Small intestine (tissue), 7 donors: ENCODE measurements around the gene SSTR3. TPM values are rescaled to one million over a fixed set of nuclear protein-coding genes. Genes with fewer than 3 reads are reported as not detected.
A peak's percentile ranks its signal among the peaks of the same experiment; 100 is the strongest.
"Not testable (repeated sequence)": the region's sequence is repeated elsewhere in the genome, so short reads cannot be mapped to it uniquely, and the experiment has no call there.

Experiments
- DNase-seq, 2 donors: peaks; one replicate each; pipeline versions ENCODE4 v3.0.0 to v3.0.0-alpha.2; 2013
- FAIRE-seq: peaks from 2 replicates; lab custom pipeline; 2012; peaks lifted over from hg19 to GRCh38; lab: Jason Lieb, UNC
- H3K27ac ChIP-seq, 3 donors: one replicate each; pipeline ENCODE4 v1.5.1; 2013; ENCODE audit warnings: low read length in 2 of 3, mild to moderate bottlenecking in 2 of 3, control low read depth in 1 of 3, inconsistent platforms in 1 of 3, low read depth in 1 of 3, moderate library complexity in 1 of 3
- H3K27me3 ChIP-seq, 3 donors: one replicate each; pipeline ENCODE4 v1.6.1; 2013; ENCODE audit warnings: low read length in 3 of 3, inconsistent platforms in 1 of 3; ENCODE audit not compliant: control insufficient read depth in 3 of 3, insufficient read depth in 3 of 3
- H3K36me3 ChIP-seq, 3 donors: one replicate each; pipeline ENCODE4 v1.6.1; 2013; ENCODE audit warnings: low read length in 3 of 3, inconsistent platforms in 1 of 3, low read depth in 1 of 3, mild to moderate bottlenecking in 1 of 3, moderate library complexity in 1 of 3; ENCODE audit not compliant: control insufficient read depth in 3 of 3, insufficient read depth in 2 of 3
- H3K4me1 ChIP-seq, 3 donors: one replicate each; pipeline ENCODE4 v1.6.1; 2013; ENCODE audit warnings: low read length in 2 of 3, inconsistent platforms in 1 of 3, low read depth in 1 of 3, mild to moderate bottlenecking in 1 of 3, moderate library complexity in 1 of 3; ENCODE audit not compliant: control insufficient read depth in 3 of 3, insufficient read depth in 2 of 3
- H3K4me3 ChIP-seq, 3 donors: one replicate each; pipeline ENCODE4 v1.5.1; 2013; ENCODE audit warnings: low read length in 3 of 3, control low read depth in 1 of 3, inconsistent platforms in 1 of 3, low read depth in 1 of 3, mild to moderate bottlenecking in 1 of 3, moderate library complexity in 1 of 3
- H3K9me3 ChIP-seq, 2 donors: one replicate each; pipeline ENCODE4 v1.6.1; 2013; ENCODE audit warnings: low read depth in 1 of 2, low read length in 1 of 2; ENCODE audit not compliant: control insufficient read depth in 2 of 2, insufficient read depth in 1 of 2
- WGBS, 3 donors: extraction: QIAGEN DNeasy Blood & Tissue Kit; methylation state at CpG; one replicate each; pipeline ENCODE4 v1.1.7; 2013; 5-methylcytosine and 5-hydroxymethylcytosine counted together
- polyA plus RNA-seq, 4 donors: library from polyadenylated mRNA; stranded (reverse) in 3 of 4; unstranded in 1 of 4; fragments of 200-250 nt in 3 of 4; fragments of 120-200 nt in 1 of 4; gene quantifications; one replicate each; pipeline versions ENCODE4 v1.2.1 to v1.2.3, GENCODE V29; 2013
- donor health status: healthy with polysubstance abuse.
- donor health status: control.
- donor health status: control.
- donor health status: Bipolar disorder and iron deficiency.
- donor health status: healthy.

Gene SSTR3
- polyA plus RNA-seq, 4 donors: 0.09 to 0.49 TPM; not detected in 2

DNA sequence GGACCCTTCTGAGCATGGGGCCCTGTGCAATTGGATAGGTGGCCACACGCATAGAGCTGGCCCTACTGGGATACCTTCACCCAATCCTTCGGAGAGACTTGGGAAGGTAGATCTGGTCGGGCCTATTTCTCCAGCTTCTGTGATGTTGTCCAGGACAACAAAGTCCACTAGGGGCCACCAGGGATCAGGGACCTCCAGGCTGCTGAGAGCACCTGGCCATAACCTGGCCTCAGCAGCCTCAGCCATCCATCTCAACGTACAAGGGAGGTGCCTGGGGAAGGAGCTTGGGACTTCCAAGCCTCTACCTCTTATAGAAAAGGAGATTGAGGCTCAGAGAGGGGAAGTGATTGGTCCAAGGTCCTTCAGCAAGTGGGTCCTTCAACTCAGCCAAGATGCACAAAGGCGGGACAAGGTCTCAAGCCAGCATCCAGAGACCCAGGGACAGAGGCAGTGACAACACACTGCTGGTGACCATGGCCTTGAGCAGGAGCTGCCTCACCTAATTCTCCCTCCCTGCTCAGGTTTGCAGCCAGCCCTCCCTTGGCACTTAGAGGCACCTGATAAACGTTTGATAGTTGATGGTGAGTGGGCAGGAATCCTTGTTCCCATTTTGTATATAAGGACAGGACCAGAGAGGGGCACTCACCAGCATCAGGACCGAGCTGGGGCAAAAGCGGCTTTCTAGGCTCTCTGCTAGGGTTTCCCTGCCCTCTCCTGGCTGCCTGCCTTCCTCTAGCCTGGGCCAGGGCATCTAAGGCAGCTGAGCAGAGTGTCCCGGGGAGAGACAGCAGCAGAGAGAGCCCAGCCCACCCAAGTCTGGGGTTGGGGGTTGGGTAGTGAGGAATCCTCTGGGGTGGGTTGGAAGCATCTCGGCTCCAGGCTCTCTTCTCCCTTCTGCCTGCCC lies 27.3 kb upstream of the SSTR3 start:
- Histone ChIP-seq H3K27ac (no peak overlapping the region), H3K27me3 (no peaks in the 10 kb centered on the region), H3K36me3 (peaks cover 0 to 23% (median 0%) of the 10 kb centered on the region in 3 donors), H3K4me1 (peaks cover 0 to 5% (median 3%) of the 10 kb centered on the region in 3 donors), H3K9me3 (no peaks in the 10 kb centered on the region), H3K4me3 (no peak overlapping the region)
- 68 to 71% (median 68%) methylated on average over 10 of the region's 10 CpGs for WGBS, 3 donors
- DNase-seq: no peak
- no peak for FAIRE-seq

DNA sequence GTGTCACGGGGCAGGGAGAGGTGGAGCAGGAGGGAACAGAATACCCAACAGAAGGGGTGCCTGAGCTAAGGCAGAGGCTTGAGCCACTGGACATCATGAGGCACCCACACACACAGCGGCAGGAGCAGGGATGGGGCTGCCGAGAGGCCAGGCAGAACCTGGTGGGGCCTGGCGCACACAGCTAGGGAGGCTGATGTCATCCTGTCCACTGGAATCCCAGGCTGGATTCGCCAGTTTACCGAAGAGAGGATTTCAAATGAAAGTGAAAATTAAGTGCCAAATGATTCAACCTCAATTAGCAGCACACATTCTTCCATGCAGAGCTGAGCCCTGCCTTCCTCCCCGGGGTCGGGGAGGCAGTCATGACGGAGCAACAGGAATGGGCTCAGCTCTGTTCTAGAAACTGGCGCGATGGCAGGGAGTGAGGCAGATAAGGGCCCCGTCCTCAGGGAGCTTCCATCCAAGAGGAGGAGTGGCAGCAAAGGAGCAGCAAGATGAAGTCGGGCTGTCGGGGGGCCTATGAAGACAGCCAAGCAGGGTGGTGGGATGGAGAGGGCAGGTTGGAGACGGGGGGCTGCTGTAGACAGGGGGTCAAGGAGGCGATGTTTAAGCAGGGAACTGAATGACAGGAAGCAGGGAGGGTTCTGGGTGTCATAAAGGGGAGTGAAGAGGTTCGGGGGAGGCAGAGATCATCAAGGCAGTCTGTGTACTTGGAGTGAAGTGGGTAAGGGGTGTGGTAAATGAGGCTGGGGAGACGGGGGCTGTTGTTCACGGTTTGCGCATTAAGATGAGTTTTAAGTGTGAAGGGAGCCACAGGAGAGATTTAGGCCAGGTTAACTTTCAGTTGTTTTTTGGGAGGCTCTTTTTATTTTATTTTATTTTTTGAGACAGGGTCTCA lies 25.3 kb upstream of the SSTR3 start:
- no peaks in the 10 kb centered on the region for H3K9me3 ChIP-seq
- peak overlapping the region in 1 of 3 donors; percentile 36 for H3K27ac ChIP-seq
- no peak for FAIRE-seq
- H3K4me3 ChIP-seq: no peak overlapping the region
- H3K27me3 ChIP-seq: no peaks in the 10 kb centered on the region
- peaks cover 0 to 26% (median 0%) of the 10 kb centered on the region in 3 donors for H3K36me3 ChIP-seq
- peaks cover 0 to 3% (median 0%) of the 10 kb centered on the region in 3 donors for H3K4me1 ChIP-seq
- no peak for DNase-seq
- WGBS, 3 donors: 66 to 74% (median 67%) methylated on average over 20 of the region's 20 CpGs

DNA sequence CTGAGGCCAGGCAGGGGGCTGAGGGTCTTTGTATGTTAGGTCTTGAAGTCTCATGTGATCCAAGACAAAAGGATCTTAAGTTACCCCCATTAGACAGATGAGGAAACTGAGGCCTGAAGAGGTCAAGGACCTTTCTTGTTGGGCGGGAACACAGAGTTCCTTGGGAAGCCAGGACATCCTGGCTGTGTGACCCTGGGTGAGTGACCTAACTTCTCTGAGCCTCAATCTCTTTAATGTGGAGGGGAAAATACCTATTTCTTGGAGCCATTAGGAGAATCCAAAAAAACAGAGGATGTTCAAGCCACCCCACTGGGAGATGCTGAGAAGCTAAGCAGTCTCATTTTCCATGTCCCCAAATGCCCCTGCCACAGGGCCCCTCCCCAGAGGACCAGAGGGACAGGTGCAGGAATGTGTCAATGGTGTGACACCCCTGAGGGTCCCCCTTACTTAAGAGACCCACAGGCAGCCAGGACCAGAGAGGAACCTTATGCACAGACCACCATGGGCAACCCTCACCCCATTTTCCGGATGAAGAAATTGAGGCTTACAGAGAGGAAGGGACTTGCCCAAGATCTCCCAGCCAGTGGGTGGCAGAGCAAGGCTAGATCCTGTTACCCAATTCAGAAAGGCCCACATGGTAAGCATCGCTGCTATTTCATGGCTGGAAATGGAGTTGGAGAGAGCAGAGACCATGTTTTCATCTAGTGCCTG lies 23.8 kb upstream of the SSTR3 start:
- Histone ChIP-seq H3K27me3 (no peaks in the 10 kb centered on the region), H3K36me3 (peaks cover 0 to 28% (median 0%) of the 10 kb centered on the region in 3 donors), H3K4me3 (no peak overlapping the region), H3K27ac (peak overlapping the region in 1 of 3 donors; percentile 4), H3K9me3 (no peaks in the 10 kb centered on the region), H3K4me1 (no peaks in the 10 kb centered on the region)
- WGBS, 3 donors: 89 to 92% (median 91%) methylated on average over 3 of the region's 3 CpGs
- no peak for FAIRE-seq
- DNase-seq: no peak

DNA sequence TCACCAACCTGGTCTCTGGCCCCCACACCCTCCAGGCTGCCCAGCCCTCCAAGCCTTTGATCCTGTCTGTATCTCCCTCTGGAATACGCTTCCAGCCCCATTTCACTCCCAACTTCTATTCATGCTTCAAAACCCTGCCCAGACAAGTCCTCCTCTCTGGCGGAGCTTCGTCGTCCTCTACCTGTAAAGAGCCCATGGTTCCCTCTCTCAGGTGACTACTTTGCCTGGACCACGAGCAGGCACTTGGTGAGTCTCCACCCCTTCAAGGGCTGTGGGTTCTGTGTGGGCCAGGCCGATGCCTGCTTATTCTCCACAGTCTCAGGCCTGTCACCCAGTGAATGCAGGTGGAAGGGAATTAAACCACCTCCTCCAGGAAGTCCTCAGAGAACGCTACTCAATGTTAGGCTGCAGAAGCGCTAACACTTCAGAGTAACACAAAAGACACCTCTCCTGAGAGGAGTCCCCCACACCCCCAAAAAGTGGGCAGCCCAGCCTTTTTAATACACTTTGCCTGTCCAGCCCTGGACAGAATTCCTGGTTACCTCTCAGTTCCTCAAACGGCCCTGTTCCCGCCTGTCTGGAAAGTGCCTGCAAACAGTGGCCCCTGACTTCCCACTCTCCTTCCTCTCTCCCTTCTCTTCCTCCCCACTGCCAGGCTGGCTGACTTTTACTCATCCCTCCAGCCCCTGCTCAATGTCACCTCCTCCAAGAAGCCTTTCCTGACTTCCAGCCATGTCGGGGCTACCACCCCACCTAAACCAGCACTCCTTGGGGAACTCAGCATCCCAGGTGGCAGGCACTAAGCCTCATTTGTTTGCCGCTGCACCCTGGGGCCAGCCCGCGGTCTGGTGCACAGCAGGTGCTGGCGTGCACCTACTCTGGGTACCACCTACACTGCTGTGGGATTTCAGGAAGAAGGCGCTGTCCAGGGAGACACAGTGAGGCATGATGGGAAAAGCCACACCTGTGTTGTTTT lies 22.7 kb upstream of the SSTR3 start:
- WGBS, 3 donors: 77 to 79% (median 78%) methylated on average over 16 of the region's 16 CpGs
- Histone ChIP-seq H3K4me3 (no peak overlapping the region), H3K27ac (peak overlapping the region in 1 of 3 donors; percentile 12), H3K27me3 (no peaks in the 10 kb centered on the region), H3K4me1 (no peaks in the 10 kb centered on the region), H3K36me3 (peaks cover 0 to 22% (median 0%) of the 10 kb centered on the region in 3 donors), H3K9me3 (no peaks in the 10 kb centered on the region)
- FAIRE-seq: no peak
- no peak for DNase-seq

DNA sequence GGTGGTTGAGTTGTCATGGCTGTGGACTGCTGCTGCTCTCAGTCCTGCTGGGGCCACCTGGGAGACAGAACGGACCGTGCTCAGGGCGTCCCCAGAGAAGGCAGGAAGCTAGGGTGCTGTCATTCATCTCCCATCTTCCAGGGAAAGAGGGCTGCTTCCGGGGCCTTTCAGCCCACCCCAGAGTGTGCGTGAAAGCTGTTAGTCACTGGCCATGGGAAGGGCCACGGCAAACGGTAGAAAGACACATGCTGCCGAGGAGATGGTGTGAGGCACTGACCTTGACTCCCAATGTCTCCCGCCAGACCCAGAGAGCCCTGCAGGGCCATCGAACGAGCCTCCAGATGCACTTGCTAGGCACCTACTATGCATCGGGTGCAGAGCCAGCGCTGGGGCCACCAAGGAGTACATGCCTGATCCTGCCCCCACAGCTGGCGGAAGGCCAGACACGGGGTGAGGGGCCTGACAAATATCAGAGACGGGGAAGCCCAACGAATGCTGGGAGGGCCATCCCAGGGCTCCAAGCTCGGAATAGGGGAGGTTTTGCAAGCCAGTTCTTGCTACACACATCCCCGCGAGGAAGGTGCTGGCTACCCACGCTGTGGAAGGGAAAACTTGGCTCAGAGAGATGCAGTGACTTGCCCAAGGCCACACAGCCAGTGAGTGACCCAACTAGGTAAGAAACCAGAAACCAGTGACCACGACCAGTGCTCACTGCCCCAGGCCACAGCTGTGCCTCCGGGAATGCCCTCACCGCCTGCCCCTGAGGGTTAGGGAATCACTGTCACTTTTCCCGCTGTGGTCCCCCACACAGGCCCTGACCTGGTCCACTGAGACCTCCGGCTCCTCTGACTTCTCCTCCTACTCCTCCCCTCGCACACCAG lies 21.7 kb upstream of the SSTR3 start:
- Histone ChIP-seq H3K4me3 (no peak overlapping the region), H3K27ac (no peak overlapping the region), H3K9me3 (no peaks in the 10 kb centered on the region), H3K4me1 (no peaks in the 10 kb centered on the region), H3K36me3 (peaks cover 0 to 23% (median 0%) of the 10 kb centered on the region in 3 donors), H3K27me3 (no peaks in the 10 kb centered on the region)
- DNase-seq: no peak
- 68 to 70% (median 69%) methylated on average over 25 to 27 of the region's 27 CpGs for WGBS, 3 donors
- FAIRE-seq: no peak

DNA sequence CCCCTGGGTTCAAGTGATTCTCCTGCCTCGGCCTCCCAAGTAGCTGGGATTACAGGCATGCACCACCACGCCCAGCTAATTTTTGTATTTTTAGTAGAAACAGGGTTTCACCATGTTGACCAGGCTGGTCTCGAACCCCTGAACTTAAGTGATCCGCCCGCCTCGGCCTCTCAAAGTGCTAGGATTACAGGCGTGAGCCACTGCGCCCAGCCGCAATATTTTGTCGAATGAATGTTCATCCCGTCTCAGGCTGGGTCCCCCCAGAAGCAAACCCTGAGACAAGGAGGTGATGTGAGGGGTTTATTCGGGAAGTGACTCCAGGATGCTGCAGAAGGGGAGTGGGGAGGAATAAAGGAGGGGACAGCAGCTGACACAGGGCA lies 21.1 kb upstream of the SSTR3 start:
- H3K4me1 ChIP-seq, H3K27me3 ChIP-seq, DNase-seq, FAIRE-seq, H3K27ac ChIP-seq, H3K4me3 ChIP-seq, H3K9me3 ChIP-seq: not testable (repeated sequence)
- H3K36me3 ChIP-seq: peaks cover 0 to 23% (median 0%) of the 10 kb centered on the region in 3 donors
- 85 to 92% (median 88%) methylated on average over 12 of the region's 12 CpGs for WGBS, 3 donors
